ENCODE results near the gene RABL3. TPM values are rescaled to one million over a fixed set of nuclear protein-coding genes. Genes with fewer than 3 reads are reported as not detected.

RABL3 gene
- total and polyA plus RNA-seq, 2 of the 13 experiments (the other 11 are each of a cell fraction or from before 2014, with no cell fraction given): 4.8 to 31.9 TPM

GRCh38 chr3:120742198-120742848 lies at the start of gene RABL3, which contains the start of gene GTF2E1 (continued):
- TF ChIP-seq, protein P1, sequence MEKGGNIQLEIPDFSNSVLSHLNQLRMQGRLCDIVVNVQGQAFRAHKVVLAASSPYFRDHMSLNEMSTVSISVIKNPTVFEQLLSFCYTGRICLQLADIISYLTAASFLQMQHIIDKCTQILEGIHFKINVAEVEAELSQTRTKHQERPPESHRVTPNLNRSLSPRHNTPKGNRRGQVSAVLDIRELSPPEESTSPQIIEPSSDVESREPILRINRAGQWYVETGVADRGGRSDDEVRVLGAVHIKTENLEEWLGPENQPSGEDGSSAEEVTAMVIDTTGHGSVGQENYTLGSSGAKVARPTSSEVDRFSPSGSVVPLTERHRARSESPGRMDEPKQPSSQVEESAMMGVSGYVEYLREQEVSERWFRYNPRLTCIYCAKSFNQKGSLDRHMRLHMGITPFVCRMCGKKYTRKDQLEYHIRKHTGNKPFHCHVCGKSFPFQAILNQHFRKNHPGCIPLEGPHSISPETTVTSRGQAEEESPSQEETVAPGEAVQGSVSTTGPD (CRISPR knock-in tag; IDR thresholded peaks at IDR 0.05): 0 out of 2 replicates have a peak, but pooled peaks have one; percentile 36
- TF ChIP-seq, protein P2, sequence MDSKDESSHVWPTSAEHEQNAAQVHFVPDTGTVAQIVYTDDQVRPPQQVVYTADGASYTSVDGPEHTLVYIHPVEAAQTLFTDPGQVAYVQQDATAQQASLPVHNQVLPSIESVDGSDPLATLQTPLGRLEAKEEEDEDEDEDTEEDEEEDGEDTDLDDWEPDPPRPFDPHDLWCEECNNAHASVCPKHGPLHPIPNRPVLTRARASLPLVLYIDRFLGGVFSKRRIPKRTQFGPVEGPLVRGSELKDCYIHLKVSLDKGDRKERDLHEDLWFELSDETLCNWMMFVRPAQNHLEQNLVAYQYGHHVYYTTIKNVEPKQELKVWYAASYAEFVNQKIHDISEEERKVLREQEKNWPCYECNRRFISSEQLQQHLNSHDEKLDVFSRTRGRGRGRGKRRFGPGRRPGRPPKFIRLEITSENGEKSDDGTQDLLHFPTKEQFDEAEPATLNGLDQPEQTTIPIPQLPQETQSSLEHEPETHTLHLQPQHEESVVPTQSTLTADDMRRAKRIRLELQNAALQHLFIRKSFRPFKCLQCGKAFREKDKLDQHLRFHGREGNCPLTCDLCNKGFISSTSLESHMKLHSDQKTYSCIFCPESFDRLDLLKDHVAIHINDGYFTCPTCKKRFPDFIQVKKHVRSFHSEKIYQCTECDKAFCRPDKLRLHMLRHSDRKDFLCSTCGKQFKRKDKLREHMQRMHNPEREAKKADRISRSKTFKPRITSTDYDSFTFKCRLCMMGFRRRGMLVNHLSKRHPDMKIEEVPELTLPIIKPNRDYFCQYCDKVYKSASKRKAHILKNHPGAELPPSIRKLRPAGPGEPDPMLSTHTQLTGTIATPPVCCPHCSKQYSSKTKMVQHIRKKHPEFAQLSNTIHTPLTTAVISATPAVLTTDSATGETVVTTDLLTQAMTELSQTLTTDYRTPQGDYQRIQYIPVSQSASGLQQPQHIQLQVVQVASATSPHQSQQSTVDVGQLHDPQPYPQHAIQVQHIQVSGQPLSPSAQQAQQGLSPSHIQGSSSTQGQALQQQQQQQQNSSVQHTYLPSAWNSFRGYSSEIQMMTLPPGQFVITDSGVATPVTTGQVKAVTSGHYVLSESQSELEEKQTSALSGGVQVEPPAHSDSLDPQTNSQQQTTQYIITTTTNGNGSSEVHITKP (CRISPR knock-in tag; IDR thresholded peaks at IDR 0.05; ENCODE audit: low read depth): peak; percentile 55; the same call in 1 of the 2 replicates
- TF ChIP-seq ATF2 (CRISPR knock-in tag; IDR thresholded peaks at IDR 0.05): peak; percentile 65; the same call in 1 of the 2 replicates
- peak; percentile 71 for TF ChIP-seq DRAP1 (CRISPR knock-in tag; IDR thresholded peaks at IDR 0.05)
- no peak for TF ChIP-seq ZNF800 (CRISPR knock-in tag; IDR thresholded peaks at IDR 0.05)
- peak; percentile 96 for TF ChIP-seq CREB1 (IDR thresholded peaks at IDR 0.05)
- TF ChIP-seq CREB1 (CRISPR knock-in tag; IDR thresholded peaks at IDR 0.05): peak; percentile 99
- peak; percentile 84 for TF ChIP-seq ZHX2 (IDR thresholded peaks at IDR 0.05; ENCODE audit: low read depth)
- TF ChIP-seq ZHX2 (CRISPR knock-in tag; IDR thresholded peaks at IDR 0.05; ENCODE audit: borderline replicate concordance): no peak
- TF ChIP-seq KMT2B (CRISPR knock-in tag; IDR thresholded peaks at IDR 0.05): peak; percentile 94
- 0 out of 2 replicates have a peak, but pooled peaks have one; percentile 58 for TF ChIP-seq SATB2 (CRISPR knock-in tag; IDR thresholded peaks at IDR 0.05)
- 0 out of 2 replicates have a peak, but pooled peaks have one; percentile 9 for TF ChIP-seq ZBTB21 (CRISPR knock-in tag; IDR thresholded peaks at IDR 0.05)
- TF ChIP-seq ZNF761 (CRISPR knock-in tag; conservative IDR thresholded peaks at IDR 0.05): 0 out of 2 replicates have a peak, but pooled peaks have one; percentile 47

Measured in HepG2 (cell line).